A549 (cell line): ENCODE results near the gene SKIC2. TPM values are rescaled to one million over a fixed set of nuclear protein-coding genes. Genes with fewer than 3 reads are reported as not detected.

Experiments used
- ATAC-seq, 2 experiments: fragments of 200-7000 bp in 1 of 2; fragments of >200 bp in 1 of 2; cut with Nextera tagmentation in 1 of 2; cut with Tn5 transposase in 1 of 2; 3 replicates each; pipeline versions ENCODE4 v1.8.0 to v1.9.1; 2018 to 2020; ENCODE audit warnings: mild to moderate bottlenecking in 1 of 2, moderate library complexity in 1 of 2
- CTCF ChIA-PET: fragments of 300-600 bp; sonication (Branson Sonifier 250); formaldehyde crosslinking; extraction: SDS; loops from one replicate; lab custom pipeline; 2021; ENCODE audit warnings: antibody characterized with exemption, inconsistent platforms; lab: Yijun Ruan, JAX
- POLR2A ChIA-PET: fragments of 350-600 bp; formaldehyde crosslinking; extraction: SDS; loops from one replicate; lab custom pipeline; 2021; ENCODE audit warnings: antibody characterized with exemption, inconsistent platforms; lab: Yijun Ruan, JAX
- DNase-seq, 2 experiments: peaks; one replicate each; pipeline versions ENCODE4 v3.0.0 to v3.0.0-alpha.2; 2011 to 2016; ENCODE audit warnings: low read depth in 1 of 2, low spot score in 1 of 2
- FAIRE-seq: peaks from 2 replicates; lab custom pipeline; 2011; peaks lifted over from hg19 to GRCh38; lab: Jason Lieb, UNC
- H3K27ac ChIP-seq, 2 experiments: fragments of >200 bp; sonication (Bioruptor Twin); formaldehyde crosslinking; 3 replicates each; pipeline ENCODE4 v1.5.1; 2016 to 2017
- H3K4me1 ChIP-seq: fragments of >200 bp; sonication (Bioruptor Twin); formaldehyde crosslinking; 3 replicates; pipeline ENCODE4 v1.6.1; 2016
- H3K4me2 ChIP-seq: fragments of >200 bp; sonication (Bioruptor Twin); formaldehyde crosslinking; 3 replicates; pipeline ENCODE4 v1.6.1; 2016
- H3K4me3 ChIP-seq: fragments of >200 bp; sonication (Bioruptor Twin); formaldehyde crosslinking; 3 replicates; pipeline ENCODE4 v1.5.1; 2016
- H3K9me3 ChIP-seq: fragments of >200 bp; sonication (Bioruptor Twin); formaldehyde crosslinking; 3 replicates; pipeline ENCODE4 v1.6.1; 2016
- BHLHE40 ChIP-seq: IDR thresholded peaks from 2 replicates; pipeline ENCODE4 v1.6.1; 2012; ENCODE audit warnings: low read depth, low read length, inconsistent platforms
- CEBPB ChIP-seq, 2 experiments: fragments of >200 bp in 1 of 2; sonication (Bioruptor Twin) in 1 of 2; formaldehyde crosslinking in 1 of 2; IDR thresholded peaks; 2 replicates each; pipeline ENCODE4 v1.6.1; 2012 to 2016
- CHD2 ChIP-seq: fragments of 150-350 bp; IDR thresholded peaks from 2 replicates; pipeline ENCODE4 v1.6.1; 2014; ENCODE audit warnings: low read length; ENCODE audit not compliant: partially characterized antibody
- EP300 ChIP-seq, 2 experiments: fragments of >200 bp; sonication (Bioruptor Twin); formaldehyde crosslinking; IDR thresholded peaks; 2 replicates in 1 of 2; 3 replicates in 1 of 2; pipeline ENCODE4 v1.6.1; 2016 to 2017
- FOSB ChIP-seq: fragments of 250-450 bp; sonication (Bioruptor Pico); IDR thresholded peaks from 2 replicates; pipeline ENCODE4 v1.5.0; 2020; ENCODE audit warnings: mild to moderate bottlenecking, moderate library complexity
- FOSL2 ChIP-seq, 2 experiments: fragments of 450-650 bp in 1 of 2; fragments of >200 bp in 1 of 2; sonication (Bioruptor Twin) in 1 of 2; formaldehyde crosslinking; IDR thresholded peaks; 2 replicates each; pipeline versions ENCODE4 v1.5.0 to v1.6.1; 2016 to 2020; ENCODE audit warnings: mild to moderate bottlenecking in 1 of 2, moderate library complexity in 1 of 2
- HDAC2 ChIP-seq: fragments of 200-600 bp; sonication (generic); IDR thresholded peaks from 2 replicates; pipeline ENCODE4 v1.6.1; 2016
- HEYL ChIP-seq: fragments of 250-450 bp; sonication (Bioruptor Pico); IDR thresholded peaks from 2 replicates; pipeline ENCODE4 v1.8.0; 2021; ENCODE audit warnings: mild to moderate bottlenecking, moderate library complexity
- HMGXB4 ChIP-seq: fragments of 250-450 bp; sonication (Bioruptor Pico); IDR thresholded peaks from 2 replicates; pipeline ENCODE4 v1.5.0; 2021; ENCODE audit warnings: mild to moderate bottlenecking, moderate library complexity, borderline replicate concordance
- HOXA7 ChIP-seq: fragments of 250-450 bp; sonication (Bioruptor Pico); IDR thresholded peaks from 2 replicates; pipeline ENCODE4 v1.5.0; 2020; ENCODE audit warnings: mild to moderate bottlenecking, moderate library complexity
- HOXB5 ChIP-seq: fragments of 250-450 bp; sonication (Bioruptor Pico); IDR thresholded peaks from 2 replicates; pipeline ENCODE4 v1.5.0; 2020; ENCODE audit warnings: mild to moderate bottlenecking, moderate library complexity
- JUN ChIP-seq, 2 experiments: fragments of >200 bp; sonication (Bioruptor Twin); formaldehyde crosslinking; IDR thresholded peaks; 2 replicates in 1 of 2; 3 replicates in 1 of 2; pipeline ENCODE4 v1.6.1; 2016 to 2017
- JUNB ChIP-seq: fragments of >200 bp; sonication (Bioruptor Twin); formaldehyde crosslinking; IDR thresholded peaks from 2 replicates; pipeline ENCODE4 v1.6.1; 2016
- MYC ChIP-seq: IDR thresholded peaks from 2 replicates; pipeline ENCODE4 v1.6.1; 2012; ENCODE audit warnings: mild to moderate bottlenecking, inconsistent platforms, low read length, improper control_type of control experiment, borderline replicate concordance
- NR3C1 ChIP-seq: fragments of >200 bp; sonication (Bioruptor Twin); formaldehyde crosslinking; IDR thresholded peaks from 3 replicates; pipeline ENCODE4 v1.6.1; 2017
- POLR2AphosphoS2 ChIP-seq: conservative IDR thresholded peaks from 2 replicates; pipeline ENCODE4 v1.6.1; 2012; ENCODE audit warnings: low read length, improper control_type of control experiment, inconsistent platforms
- RFX5 ChIP-seq: fragments of 450-650 bp; IDR thresholded peaks from 2 replicates; pipeline ENCODE4 v1.7.1; 2014; ENCODE audit warnings: antibody characterized with exemption, mild to moderate bottlenecking, moderate library complexity
- ZC3H11A ChIP-seq: fragments of 450-650 bp; IDR thresholded peaks from 2 replicates; pipeline ENCODE4 v1.6.1; 2014; ENCODE audit warnings: antibody characterized with exemption, mild to moderate bottlenecking
- WGBS: methylation state at CpG from one replicate; pipeline ENCODE4 v1.1.6; 2017; ENCODE audit errors: missing lambda C conversion rate; 5-methylcytosine and 5-hydroxymethylcytosine counted together
- polyA plus RNA-seq, 4 experiments: library from polyadenylated mRNA; depleted of rRNA in 3 of 4; stranded (reverse); fragments of >200 nt; fragmentation: RNase III in 1 of 4; extraction: RNeasy Plus Mini Kit Qiagen cat#74134 plus additional on column Dnase treatment in 1 of 4; gene quantifications; 2 replicates in 3 of 4; 3 replicates in 1 of 4; pipeline ENCODE4 v1.2.3, GENCODE V29; 2011 to 2017
- TF ChIP-seq, protein P1 (sequence below): fragments of 200-600 bp; sonication (generic); IDR thresholded peaks from 2 replicates; pipeline ENCODE4 v1.6.1; 2016; ENCODE audit warnings: antibody characterized with exemption, mild to moderate bottlenecking, moderate library complexity

Gene SKIC2
- polyA plus RNA-seq, 2 of the 4 experiments (the other 2 are of a cell fraction) = 20.8 to 37.5 TPM

- H3K27ac ChIP-seq = peak overlapping the region; percentile 47 to 61; a peak in 4 of 6 replicates
- ChIA-PET POLR2A (no interaction called here), CTCF (interaction anchor here (4.9 kb wide), 1 partner anchor 31 kb away, joined by 24 read pairs; no protein-coding TSS in a partner anchor)
- 25% methylated on average over 1 of the region's 2 CpGs for WGBS
- H3K4me1 ChIP-seq = peaks cover 14% of the 10 kb centered on the region
- no peaks in the 10 kb centered on the region; the same call in 2 of the 3 replicates for H3K9me3 ChIP-seq
- peak in 1 of 2 experiments; percentile 55 for DNase-seq
- no peak overlapping the region for H3K4me3 ChIP-seq
- peak in 1 of 2 experiments; percentile 33; a peak in 2 of 6 replicates for ATAC-seq
- H3K4me2 ChIP-seq = peak overlapping the region; percentile 20; the same call in 1 of the 3 replicates
- TF ChIP-seq HMGXB4 (CRISPR knock-in tag) (no peak), POLR2AphosphoS2 (no peak)
- FAIRE-seq = no peak
Observed at GRCh38 chr6:31920811-31921210, 38.2 kb upstream of the SKIC2 start.

DNA sequence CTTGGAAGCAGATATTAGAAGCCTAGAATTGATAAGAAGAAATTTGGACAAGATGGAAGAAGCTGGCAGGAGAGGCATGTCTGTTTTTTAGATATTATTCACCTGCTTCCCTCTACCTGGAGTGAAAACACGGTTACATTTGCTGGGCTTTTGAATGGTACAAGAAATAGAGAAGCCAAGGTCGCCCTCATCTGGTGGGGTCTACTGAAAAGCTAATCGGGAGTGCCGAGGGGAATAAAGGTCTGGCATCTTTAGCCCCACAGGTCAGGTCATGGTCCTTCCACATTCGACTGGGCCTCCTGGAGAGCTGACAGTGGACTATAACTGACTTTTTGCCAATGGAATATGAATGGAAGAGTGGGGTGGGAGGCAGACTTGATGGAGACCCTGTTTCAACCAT is 36.0 kb upstream of the SKIC2 start:
- no peak for FAIRE-seq
- 21% methylated on average over 5 of the region's 5 CpGs for WGBS
- POLR2A ChIA-PET = no interaction called here

GRCh38 chr6:31927242-31927862 is 31.6 kb upstream of the SKIC2 start, which contains the start of gene C2:
Gene C2 (plus strand): TSS chr6:31927717. CDS start chr6:31927753, 36 bp downstream.
- no peak for ATAC-seq
- CTCF ChIA-PET = no interaction called here
- no peak for TF ChIP-seq MYC
- TF ChIP-seq, protein P1, sequence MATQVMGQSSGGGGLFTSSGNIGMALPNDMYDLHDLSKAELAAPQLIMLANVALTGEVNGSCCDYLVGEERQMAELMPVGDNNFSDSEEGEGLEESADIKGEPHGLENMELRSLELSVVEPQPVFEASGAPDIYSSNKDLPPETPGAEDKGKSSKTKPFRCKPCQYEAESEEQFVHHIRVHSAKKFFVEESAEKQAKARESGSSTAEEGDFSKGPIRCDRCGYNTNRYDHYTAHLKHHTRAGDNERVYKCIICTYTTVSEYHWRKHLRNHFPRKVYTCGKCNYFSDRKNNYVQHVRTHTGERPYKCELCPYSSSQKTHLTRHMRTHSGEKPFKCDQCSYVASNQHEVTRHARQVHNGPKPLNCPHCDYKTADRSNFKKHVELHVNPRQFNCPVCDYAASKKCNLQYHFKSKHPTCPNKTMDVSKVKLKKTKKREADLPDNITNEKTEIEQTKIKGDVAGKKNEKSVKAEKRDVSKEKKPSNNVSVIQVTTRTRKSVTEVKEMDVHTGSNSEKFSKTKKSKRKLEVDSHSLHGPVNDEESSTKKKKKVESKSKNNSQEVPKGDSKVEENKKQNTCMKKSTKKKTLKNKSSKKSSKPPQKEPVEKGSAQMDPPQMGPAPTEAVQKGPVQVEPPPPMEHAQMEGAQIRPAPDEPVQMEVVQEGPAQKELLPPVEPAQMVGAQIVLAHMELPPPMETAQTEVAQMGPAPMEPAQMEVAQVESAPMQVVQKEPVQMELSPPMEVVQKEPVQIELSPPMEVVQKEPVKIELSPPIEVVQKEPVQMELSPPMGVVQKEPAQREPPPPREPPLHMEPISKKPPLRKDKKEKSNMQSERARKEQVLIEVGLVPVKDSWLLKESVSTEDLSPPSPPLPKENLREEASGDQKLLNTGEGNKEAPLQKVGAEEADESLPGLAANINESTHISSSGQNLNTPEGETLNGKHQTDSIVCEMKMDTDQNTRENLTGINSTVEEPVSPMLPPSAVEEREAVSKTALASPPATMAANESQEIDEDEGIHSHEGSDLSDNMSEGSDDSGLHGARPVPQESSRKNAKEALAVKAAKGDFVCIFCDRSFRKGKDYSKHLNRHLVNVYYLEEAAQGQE = no peak
- TF ChIP-seq JUNB = no peak
- no peak for TF ChIP-seq BHLHE40
- no peak for TF ChIP-seq FOSB (CRISPR knock-in tag)
- no peak for TF ChIP-seq FOSL2 (IDR thresholded peaks at IDR 0.05)
- no peak for TF ChIP-seq FOSL2 (CRISPR knock-in tag; IDR thresholded peaks at IDR 0.05)
- no peak for TF ChIP-seq EP300 (IDR thresholded peaks at IDR 0.05)
- TF ChIP-seq NR3C1 = no peak
- no peak for TF ChIP-seq HDAC2
- TF ChIP-seq CEBPB (IDR thresholded peaks at IDR 0.05) = no peak

More for the DNA sequence above, 36.0 kb upstream of the SKIC2 start:
- H3K4me1 ChIP-seq = peaks cover 14% of the 10 kb centered on the region
- H3K27ac ChIP-seq = no peak overlapping the region
- DNase-seq = no peak
- no peak overlapping the region for H3K4me3 ChIP-seq
- CTCF ChIA-PET = interaction anchor here (0.8 to 4.9 kb wide), 3 partner anchors 20 to 85 kb away, joined by 3 to 24 read pairs (median 3); no protein-coding TSS in a partner anchor
- no peak overlapping the region for H3K4me2 ChIP-seq
- TF ChIP-seq, protein P1 = no peak
- TF ChIP-seq RFX5 = no peak
- TF ChIP-seq HEYL (CRISPR knock-in tag) = no peak
- TF ChIP-seq HMGXB4 (CRISPR knock-in tag) = no peak
- no peak for TF ChIP-seq JUN (IDR thresholded peaks at IDR 0.05)
- TF ChIP-seq HOXB5 (CRISPR knock-in tag) = no peak
- no peak for TF ChIP-seq CHD2
- TF ChIP-seq HOXA7 (CRISPR knock-in tag) = no peak
- TF ChIP-seq ZC3H11A = no peak
- H3K9me3 ChIP-seq = peaks cover 3% of the 10 kb centered on the region; the same call in 1 of the 3 replicates
- ATAC-seq = peak in 1 of 2 experiments; percentile 52; a peak in 1 of 6 replicates

More at GRCh38 chr6:31927242-31927862, 31.6 kb upstream of the SKIC2 start, which contains the start of gene C2:
- FAIRE-seq (no peak), DNase-seq (no peak)
- Histone ChIP-seq H3K9me3 (peaks cover 3% of the 10 kb centered on the region; the same call in 1 of the 3 replicates), H3K4me3 (no peak within 1 kb of the TSS), H3K4me2 (0 out of 3 replicates have a peak within 1 kb of the TSS, but pooled peaks have one; percentile 14), H3K4me1 (no peaks in the 10 kb centered on the region; the same call in 2 of the 3 replicates), H3K27ac (no peak within 1 kb of the TSS)
- POLR2A ChIA-PET = no interaction called here
- WGBS = 64% methylated on average over 11 of the region's 11 CpGs
